ENCODE measurements around the gene CHD1. TPM values are rescaled to one million over a fixed set of nuclear protein-coding genes. Genes with fewer than 3 reads are reported as not detected.

CHD1 gene
- total RNA-seq, 1 donor from 2014 or later = 50.6 TPM

DNA sequence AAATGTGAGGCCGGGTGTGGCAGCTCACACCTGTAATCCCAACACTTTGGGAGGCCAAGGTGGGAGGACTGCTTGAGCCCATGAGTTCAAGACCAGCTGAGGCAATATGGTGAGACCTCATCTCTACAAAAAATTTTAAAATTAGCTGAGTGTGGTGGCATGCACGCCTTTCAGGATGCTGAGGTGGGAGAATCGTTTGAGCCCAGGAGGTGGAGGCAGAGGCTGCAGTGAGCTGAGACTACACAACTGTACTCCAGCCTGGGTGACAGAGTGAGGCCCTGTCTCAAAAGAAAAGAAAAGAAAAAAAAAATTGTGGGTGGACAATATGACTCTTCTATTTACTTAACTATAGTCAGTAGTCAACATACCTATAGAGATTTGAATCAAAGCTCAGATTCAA lies 4.8 kb downstream of the CHD1 start:
- Histone ChIP-seq H3K9ac (ENCODE audit: low read depth in 1 of 3, low read length in 3 of 3) (no peak overlapping the region), H3K36me3 (ENCODE audit: control insufficient read depth in 3 of 3, insufficient read depth in 3 of 3, low read length in 3 of 3) (peaks cover 5 to 25% (median 11%) of the 10 kb centered on the region in 3 donors), H3K4me1 (ENCODE audit: control insufficient read depth in 3 of 3, insufficient read depth in 3 of 3, low read length in 3 of 3) (peaks cover 2 to 15% (median 6%) of the 10 kb centered on the region in 3 donors), H3K27me3 (ENCODE audit: control insufficient read depth in 3 of 3, insufficient read depth in 3 of 3, low read length in 3 of 3) (no peaks in the 10 kb centered on the region), H3K4me3 (ENCODE audit: low read length in 3 of 3) (no peak overlapping the region), H3K27ac (ENCODE audit: low read depth, low read length) (no peak overlapping the region), H3K9me3 (ENCODE audit: control insufficient read depth in 3 of 3, low read length in 3 of 3) (no peaks in the 10 kb centered on the region)

- Histone ChIP-seq H3K4me1 (ENCODE audit: control insufficient read depth in 3 of 3, insufficient read depth in 3 of 3, low read length in 3 of 3) (peaks cover 0 to 7% (median 0%) of the 10 kb centered on the region in 3 donors), H3K27ac (ENCODE audit: low read depth, low read length) (no peak overlapping the region), H3K36me3 (ENCODE audit: control insufficient read depth in 3 of 3, insufficient read depth in 3 of 3, low read length in 3 of 3) (peaks cover 5 to 25% (median 11%) of the 10 kb centered on the region in 3 donors), H3K4me3 (ENCODE audit: low read length in 3 of 3) (no peak overlapping the region), H3K9ac (ENCODE audit: low read depth in 1 of 3, low read length in 3 of 3) (no peak overlapping the region), H3K27me3 (ENCODE audit: control insufficient read depth in 3 of 3, insufficient read depth in 3 of 3, low read length in 3 of 3) (no peaks in the 10 kb centered on the region), H3K9me3 (ENCODE audit: control insufficient read depth in 3 of 3, low read length in 3 of 3) (no peaks in the 10 kb centered on the region)
Observed at GRCh38 chr5:98921947-98922505, 6.8 kb downstream of the CHD1 start.

DNA sequence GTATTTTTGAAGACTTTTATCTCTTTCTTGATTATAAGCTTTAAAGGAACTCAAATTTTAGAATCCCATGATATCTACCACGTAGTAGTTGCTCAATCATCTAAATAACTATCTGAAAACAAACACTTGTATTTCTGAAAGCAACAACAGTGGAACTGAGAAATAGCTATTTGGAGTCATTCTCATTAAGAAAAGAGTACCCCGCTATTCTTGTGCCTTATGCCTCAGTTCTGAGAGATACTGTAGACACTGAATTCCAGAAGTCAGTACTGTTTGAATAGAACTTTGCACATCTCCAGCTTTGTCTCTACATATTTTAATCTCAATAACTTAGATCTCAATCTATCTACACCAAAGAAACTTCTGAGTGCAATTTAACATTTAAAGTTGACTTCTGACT lies 11.4 kb downstream of the CHD1 start:
- H3K36me3 ChIP-seq (ENCODE audit: control insufficient read depth in 3 of 3, insufficient read depth in 3 of 3, low read length in 3 of 3) = peaks cover 0 to 14% (median 3%) of the 10 kb centered on the region in 3 donors

GRCh38 chr5:98916540-98916939 lies 12.3 kb downstream of the CHD1 start:
- no peak overlapping the region for H3K9ac ChIP-seq (ENCODE audit: low read depth in 1 of 3, low read length in 3 of 3)
- peaks cover 0 to 10% (median 3%) of the 10 kb centered on the region in 3 donors for H3K36me3 ChIP-seq (ENCODE audit: control insufficient read depth in 3 of 3, insufficient read depth in 3 of 3, low read length in 3 of 3)
- H3K27ac ChIP-seq (ENCODE audit: low read depth, low read length) = no peak overlapping the region
- no peaks in the 10 kb centered on the region for H3K9me3 ChIP-seq (ENCODE audit: control insufficient read depth in 3 of 3, low read length in 3 of 3)
- no peaks in the 10 kb centered on the region for H3K27me3 ChIP-seq (ENCODE audit: control insufficient read depth in 3 of 3, insufficient read depth in 3 of 3, low read length in 3 of 3)
- peaks cover 0 to 2% (median under 1%) of the 10 kb centered on the region in 3 donors for H3K4me1 ChIP-seq (ENCODE audit: control insufficient read depth in 3 of 3, insufficient read depth in 3 of 3, low read length in 3 of 3)
- no peak overlapping the region for H3K4me3 ChIP-seq (ENCODE audit: low read length in 3 of 3)

More for the DNA sequence above, 11.4 kb downstream of the CHD1 start:
- H3K9me3 ChIP-seq (ENCODE audit: control insufficient read depth in 3 of 3, low read length in 3 of 3) = no peaks in the 10 kb centered on the region
- peaks cover 0 to 2% (median 0%) of the 10 kb centered on the region in 3 donors for H3K4me1 ChIP-seq (ENCODE audit: control insufficient read depth in 3 of 3, insufficient read depth in 3 of 3, low read length in 3 of 3)
- no peak overlapping the region for H3K4me3 ChIP-seq (ENCODE audit: low read length in 3 of 3)
- H3K27ac ChIP-seq (ENCODE audit: low read depth, low read length) = no peak overlapping the region
- no peak overlapping the region for H3K9ac ChIP-seq (ENCODE audit: low read depth in 1 of 3, low read length in 3 of 3)
- no peaks in the 10 kb centered on the region for H3K27me3 ChIP-seq (ENCODE audit: control insufficient read depth in 3 of 3, insufficient read depth in 3 of 3, low read length in 3 of 3)

- Histone ChIP-seq H3K4me1 (ENCODE audit: control insufficient read depth in 3 of 3, insufficient read depth in 3 of 3, low read length in 3 of 3) (peaks cover 0 to 5% (median 4%) of the 10 kb centered on the region in 3 donors), H3K9ac (ENCODE audit: low read depth in 1 of 3, low read length in 3 of 3) (no peak overlapping the region), H3K4me3 (ENCODE audit: low read length in 3 of 3) (no peak overlapping the region), H3K36me3 (ENCODE audit: control insufficient read depth in 3 of 3, insufficient read depth in 3 of 3, low read length in 3 of 3) (no peaks in the 10 kb centered on the region), H3K27ac (ENCODE audit: low read depth, low read length) (no peak overlapping the region), H3K27me3 (ENCODE audit: control insufficient read depth in 3 of 3, insufficient read depth in 3 of 3, low read length in 3 of 3) (no peaks in the 10 kb centered on the region), H3K9me3 (ENCODE audit: control insufficient read depth in 3 of 3, low read length in 3 of 3) (no peaks in the 10 kb centered on the region)
Observed at GRCh38 chr5:98913911-98914310, 14.9 kb downstream of the CHD1 start.

DNA sequence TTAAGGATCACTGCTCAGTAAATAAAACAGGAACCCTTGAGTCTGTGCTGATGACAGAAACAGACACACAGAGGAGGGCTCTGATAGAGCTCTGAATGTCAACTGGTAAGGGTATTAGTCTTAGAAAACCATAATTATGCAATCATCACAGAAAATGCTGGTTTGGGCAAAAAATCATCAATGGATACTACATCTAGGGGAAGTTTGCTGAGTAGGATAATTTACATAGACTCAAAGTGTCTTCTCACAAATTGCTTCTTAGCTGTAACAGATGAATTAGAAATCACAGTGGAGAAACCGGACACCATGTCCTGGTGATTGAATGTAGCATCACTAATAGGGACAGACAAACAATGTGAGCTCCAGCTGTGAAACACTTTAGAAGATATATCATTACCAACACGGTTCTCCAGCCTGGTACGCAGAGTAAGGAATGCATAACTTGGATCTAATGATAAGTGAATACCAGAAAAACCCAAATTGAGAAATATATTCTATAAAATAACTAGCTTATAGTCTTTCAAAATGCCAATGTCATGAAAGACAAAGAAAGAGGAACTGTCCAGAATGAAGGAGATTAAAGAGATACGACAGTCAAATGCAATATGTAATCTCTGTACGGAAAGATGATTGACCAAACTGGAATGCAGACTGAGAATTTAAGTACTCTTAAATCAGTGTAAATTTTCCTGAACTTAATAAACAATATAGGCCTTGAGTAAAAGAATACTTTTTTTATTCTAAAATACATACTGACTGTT lies 17.3 kb downstream of the CHD1 start:
- H3K4me1 ChIP-seq (ENCODE audit: control insufficient read depth in 3 of 3, insufficient read depth in 3 of 3, low read length in 3 of 3) = peaks cover 0 to 5% (median 4%) of the 10 kb centered on the region in 3 donors
- H3K36me3 ChIP-seq (ENCODE audit: control insufficient read depth in 3 of 3, insufficient read depth in 3 of 3, low read length in 3 of 3) = no peaks in the 10 kb centered on the region
- no peak overlapping the region for H3K27ac ChIP-seq (ENCODE audit: low read depth, low read length)
- H3K4me3 ChIP-seq (ENCODE audit: low read length in 3 of 3) = no peak overlapping the region
- no peaks in the 10 kb centered on the region for H3K27me3 ChIP-seq (ENCODE audit: control insufficient read depth in 3 of 3, insufficient read depth in 3 of 3, low read length in 3 of 3)
- H3K9me3 ChIP-seq (ENCODE audit: control insufficient read depth in 3 of 3, low read length in 3 of 3) = no peaks in the 10 kb centered on the region
- H3K9ac ChIP-seq (ENCODE audit: low read depth in 1 of 3, low read length in 3 of 3) = no peak overlapping the region

DNA sequence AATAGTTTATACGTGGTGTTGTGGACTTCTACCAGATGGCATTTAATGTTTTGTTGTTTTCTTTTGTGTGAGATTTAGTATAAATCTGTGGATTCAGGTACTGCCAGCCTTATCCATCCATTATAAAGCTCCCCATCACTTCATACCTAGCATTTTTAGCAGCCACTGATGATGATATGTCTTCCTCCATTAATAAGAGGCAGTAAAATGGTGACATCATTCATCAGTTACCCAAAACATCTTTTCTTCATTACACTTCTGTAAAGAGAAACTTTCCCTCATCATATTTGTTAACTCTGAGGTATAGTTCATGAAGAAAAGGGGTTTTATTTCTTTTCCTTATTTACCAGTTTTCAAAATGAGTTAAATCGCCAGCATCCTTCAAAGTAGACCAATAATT lies 19.4 kb downstream of the CHD1 start:
- H3K4me1 ChIP-seq (ENCODE audit: control insufficient read depth in 3 of 3, insufficient read depth in 3 of 3, low read length in 3 of 3) = peaks cover 0 to 5% (median 4%) of the 10 kb centered on the region in 3 donors
- no peak overlapping the region for H3K27ac ChIP-seq (ENCODE audit: low read depth, low read length)
- H3K9ac ChIP-seq (ENCODE audit: low read depth in 1 of 3, low read length in 3 of 3) = no peak overlapping the region
- H3K36me3 ChIP-seq (ENCODE audit: control insufficient read depth in 3 of 3, insufficient read depth in 3 of 3, low read length in 3 of 3) = peaks cover 0 to 2% (median 0%) of the 10 kb centered on the region in 3 donors
- no peaks in the 10 kb centered on the region for H3K27me3 ChIP-seq (ENCODE audit: control insufficient read depth in 3 of 3, insufficient read depth in 3 of 3, low read length in 3 of 3)
- H3K9me3 ChIP-seq (ENCODE audit: control insufficient read depth in 3 of 3, low read length in 3 of 3) = no peaks in the 10 kb centered on the region
- no peak overlapping the region for H3K4me3 ChIP-seq (ENCODE audit: low read length in 3 of 3)

GRCh38 chr5:98907951-98908350 lies 20.9 kb downstream of the CHD1 start:
- H3K9ac ChIP-seq (ENCODE audit: low read depth in 1 of 3, low read length in 3 of 3) = no peak overlapping the region
- no peaks in the 10 kb centered on the region for H3K27me3 ChIP-seq (ENCODE audit: control insufficient read depth in 3 of 3, insufficient read depth in 3 of 3, low read length in 3 of 3)
- H3K36me3 ChIP-seq (ENCODE audit: control insufficient read depth in 3 of 3, insufficient read depth in 3 of 3, low read length in 3 of 3) = peaks cover 0 to 6% (median 0%) of the 10 kb centered on the region in 3 donors
- peaks cover 0 to 5% (median 4%) of the 10 kb centered on the region in 3 donors for H3K4me1 ChIP-seq (ENCODE audit: control insufficient read depth in 3 of 3, insufficient read depth in 3 of 3, low read length in 3 of 3)
- no peak overlapping the region for H3K4me3 ChIP-seq (ENCODE audit: low read length in 3 of 3)
- no peaks in the 10 kb centered on the region for H3K9me3 ChIP-seq (ENCODE audit: control insufficient read depth in 3 of 3, low read length in 3 of 3)
- no peak overlapping the region for H3K27ac ChIP-seq (ENCODE audit: low read depth, low read length)

GRCh38 chr5:98906756-98907355 lies 22.0 kb downstream of the CHD1 start:
- peaks cover 0 to 5% (median 4%) of the 10 kb centered on the region in 3 donors for H3K4me1 ChIP-seq (ENCODE audit: control insufficient read depth in 3 of 3, insufficient read depth in 3 of 3, low read length in 3 of 3)
- H3K27me3 ChIP-seq (ENCODE audit: control insufficient read depth in 3 of 3, insufficient read depth in 3 of 3, low read length in 3 of 3) = no peaks in the 10 kb centered on the region
- H3K27ac ChIP-seq (ENCODE audit: low read depth, low read length) = no peak overlapping the region
- peaks cover 0 to 6% (median under 1%) of the 10 kb centered on the region in 3 donors for H3K36me3 ChIP-seq (ENCODE audit: control insufficient read depth in 3 of 3, insufficient read depth in 3 of 3, low read length in 3 of 3)
- no peaks in the 10 kb centered on the region for H3K9me3 ChIP-seq (ENCODE audit: control insufficient read depth in 3 of 3, low read length in 3 of 3)
- H3K9ac ChIP-seq (ENCODE audit: low read depth in 1 of 3, low read length in 3 of 3) = no peak overlapping the region
- no peak overlapping the region for H3K4me3 ChIP-seq (ENCODE audit: low read length in 3 of 3)

All from skeletal muscle tissue (tissue), 4 donors.